Ectodermal cell (in vitro differentiated cells): ENCODE data around the gene AGBL1.

Experiments
- H3K27ac ChIP-seq: 2 replicates; pipeline ENCODE4 v1.7.0; 2013; ENCODE audit warnings: mild to moderate bottlenecking, low read depth, low read length; ENCODE audit not compliant: insufficient read depth, poor library complexity, severe bottlenecking
- H3K27me3 ChIP-seq: 2 replicates; pipeline ENCODE4 v1.7.0; 2013; ENCODE audit warnings: mild to moderate bottlenecking, low read length; ENCODE audit not compliant: insufficient read depth, control insufficient read depth, poor library complexity, severe bottlenecking
- H3K36me3 ChIP-seq: one replicate; pipeline ENCODE4 v1.7.0; 2013; ENCODE audit warnings: low read length; ENCODE audit not compliant: control insufficient read depth, insufficient read depth
- H3K4me1 ChIP-seq: one replicate; pipeline ENCODE4 v1.7.0; 2013; ENCODE audit warnings: low read length; ENCODE audit not compliant: control insufficient read depth, insufficient read depth
- H3K4me3 ChIP-seq: 2 replicates; pipeline ENCODE4 v1.7.0; 2013; ENCODE audit warnings: low read depth, low read length, control low read depth; ENCODE audit not compliant: insufficient read depth
- H3K9me3 ChIP-seq: 2 replicates; pipeline ENCODE4 v1.7.0; 2013; ENCODE audit warnings: mild to moderate bottlenecking, low read length, moderate library complexity; ENCODE audit not compliant: control insufficient read depth
- WGBS, 2 experiments: methylation state at CpG; one replicate each; pipeline ENCODE4 v1.1.7; 2013; ENCODE audit warnings: missing lambda C conversion rate in 2 of 2; 5-methylcytosine and 5-hydroxymethylcytosine counted together

AGBL1 gene

DNA sequence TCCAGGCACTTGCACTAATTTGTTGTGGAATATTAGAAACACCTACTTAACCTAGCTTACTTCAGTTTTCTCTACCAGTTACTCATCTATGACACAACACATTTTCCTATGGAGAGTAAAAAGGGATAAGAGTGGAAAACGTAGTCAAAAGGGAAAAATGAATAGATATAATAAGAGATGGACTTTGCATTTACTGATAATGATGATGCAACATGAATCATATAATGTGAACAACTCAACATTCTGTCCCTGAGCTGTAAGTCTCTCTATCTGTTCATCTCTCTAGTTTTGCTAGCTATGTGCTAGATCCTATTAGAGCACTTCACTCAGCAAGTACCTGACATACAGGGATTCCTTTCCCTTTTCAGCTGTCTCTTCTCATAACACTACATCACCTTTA lies 627.1 kb downstream of the AGBL1 start:
- Histone ChIP-seq H3K9me3 (no peaks in the 10 kb centered on the region), H3K4me3 (no peak overlapping the region), H3K27ac (no peak overlapping the region), H3K27me3 (no peaks in the 10 kb centered on the region), H3K4me1 (no peaks in the 10 kb centered on the region), H3K36me3 (no peaks in the 10 kb centered on the region)
- WGBS, 2 experiments = 75% methylated on average over 1 of the region's 1 CpG; no CpG with 5 or more reads in 1 of the 2 experiments

DNA sequence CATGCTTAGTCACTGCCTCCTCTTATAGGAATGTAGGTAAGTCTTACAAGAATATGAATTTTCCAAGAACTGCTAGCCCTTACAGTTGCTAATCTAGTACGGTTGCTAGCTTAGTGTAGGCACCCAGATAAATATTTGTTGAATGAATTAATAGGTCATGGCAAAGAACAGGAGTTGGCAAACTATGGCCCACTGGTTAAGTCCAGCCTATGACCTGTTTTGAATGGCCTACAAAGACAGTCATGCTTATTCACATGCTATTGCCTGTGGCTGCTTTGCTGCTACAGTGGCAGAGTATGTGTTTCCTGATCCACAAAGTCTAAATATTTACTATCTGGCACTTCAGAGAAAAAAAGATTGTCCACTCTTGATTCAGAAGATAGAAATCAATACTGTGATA lies 631.8 kb downstream of the AGBL1 start:
- Histone ChIP-seq H3K4me3 (no peak overlapping the region), H3K9me3 (no peaks in the 10 kb centered on the region), H3K4me1 (no peaks in the 10 kb centered on the region), H3K36me3 (no peaks in the 10 kb centered on the region), H3K27me3 (no peaks in the 10 kb centered on the region), H3K27ac (no peak overlapping the region)
- WGBS, 2 experiments = 93 to 98% methylated on average over 1 of the region's 1 CpG

GRCh38 chr15:86714241-86714640 lies 634.6 kb downstream of the AGBL1 start:
- Histone ChIP-seq H3K27me3 (no peaks in the 10 kb centered on the region), H3K36me3 (no peaks in the 10 kb centered on the region), H3K27ac (no peak overlapping the region), H3K4me3 (no peak overlapping the region), H3K4me1 (no peaks in the 10 kb centered on the region), H3K9me3 (no peaks in the 10 kb centered on the region)
- 47 to 82% methylated on average over 1 of the region's 1 CpG for WGBS, 2 experiments

DNA sequence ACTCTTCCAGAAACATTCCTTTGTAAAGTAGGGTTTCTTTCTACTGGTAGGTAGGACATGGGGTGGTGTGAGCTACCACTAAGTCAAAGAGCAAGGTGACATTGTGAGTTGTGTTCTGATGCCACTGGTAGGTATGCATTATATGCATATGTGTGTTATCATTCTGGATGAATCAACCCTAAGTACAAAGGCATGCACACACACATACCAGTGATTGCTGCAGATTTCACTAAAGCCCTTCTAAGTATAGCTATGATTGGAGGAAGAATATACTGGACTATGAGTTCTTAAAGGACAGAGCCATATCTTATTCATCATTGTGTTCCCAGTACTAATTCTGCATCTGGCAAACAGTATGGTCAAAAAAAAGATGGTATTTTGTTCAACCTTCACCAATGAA lies 646.0 kb downstream of the AGBL1 start:
- Histone ChIP-seq H3K4me3 (no peak overlapping the region), H3K27ac (no peak overlapping the region), H3K27me3 (no peaks in the 10 kb centered on the region), H3K9me3 (no peaks in the 10 kb centered on the region), H3K36me3 (no peaks in the 10 kb centered on the region), H3K4me1 (no peaks in the 10 kb centered on the region)

DNA sequence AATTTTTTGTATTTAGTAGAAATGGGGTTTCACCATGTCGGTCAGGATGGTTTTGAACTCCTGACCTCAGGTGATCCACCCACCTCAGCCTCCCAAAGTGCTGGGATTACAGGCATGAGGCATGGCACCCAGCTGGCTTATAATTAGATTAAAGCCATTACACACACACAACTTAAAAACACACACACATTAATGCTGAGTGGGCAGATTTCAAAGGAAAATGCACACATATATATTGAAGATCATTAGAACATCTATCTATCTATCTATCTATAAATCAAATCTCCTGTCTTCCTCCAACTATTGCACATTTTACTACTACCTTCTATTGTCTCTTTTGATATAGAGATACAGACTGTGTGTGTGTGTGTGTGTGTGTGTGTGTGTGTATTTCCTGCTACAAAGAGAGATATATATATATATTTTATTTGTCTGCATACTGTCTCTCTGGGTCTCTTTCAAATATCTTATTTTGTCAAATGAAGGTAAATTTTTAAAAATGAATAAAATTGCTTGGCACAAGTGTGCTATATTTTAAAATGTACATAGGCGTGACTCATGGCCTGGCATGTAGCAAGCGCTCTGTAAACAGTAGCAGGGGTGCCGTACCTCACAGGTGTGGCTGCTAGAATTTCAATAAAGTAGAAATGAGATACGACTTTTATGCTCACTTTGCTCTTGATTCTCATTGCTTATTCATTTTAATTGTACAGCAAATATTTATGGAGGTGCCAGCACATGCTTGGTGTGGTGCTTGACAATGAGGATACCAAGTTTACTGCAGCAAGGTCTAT lies 655.8 kb downstream of the AGBL1 start:
- Histone ChIP-seq H3K27me3 (no peaks in the 10 kb centered on the region), H3K27ac (no peak overlapping the region), H3K4me1 (no peaks in the 10 kb centered on the region), H3K36me3 (no peaks in the 10 kb centered on the region), H3K9me3 (no peaks in the 10 kb centered on the region), H3K4me3 (no peak overlapping the region)
- WGBS, 2 experiments = 84 to 91% methylated on average over 5 of the region's 5 CpGs

GRCh38 chr15:86741917-86742316 lies 662.2 kb downstream of the AGBL1 start:
- H3K27me3 ChIP-seq = no peaks in the 10 kb centered on the region
- no peaks in the 10 kb centered on the region for H3K9me3 ChIP-seq
- H3K4me3 ChIP-seq = no peak overlapping the region
- no peaks in the 10 kb centered on the region for H3K4me1 ChIP-seq
- H3K27ac ChIP-seq = no peak overlapping the region
- WGBS, 2 experiments = 88 to 94% methylated on average over 4 of the region's 4 CpGs
- no peaks in the 10 kb centered on the region for H3K36me3 ChIP-seq

DNA sequence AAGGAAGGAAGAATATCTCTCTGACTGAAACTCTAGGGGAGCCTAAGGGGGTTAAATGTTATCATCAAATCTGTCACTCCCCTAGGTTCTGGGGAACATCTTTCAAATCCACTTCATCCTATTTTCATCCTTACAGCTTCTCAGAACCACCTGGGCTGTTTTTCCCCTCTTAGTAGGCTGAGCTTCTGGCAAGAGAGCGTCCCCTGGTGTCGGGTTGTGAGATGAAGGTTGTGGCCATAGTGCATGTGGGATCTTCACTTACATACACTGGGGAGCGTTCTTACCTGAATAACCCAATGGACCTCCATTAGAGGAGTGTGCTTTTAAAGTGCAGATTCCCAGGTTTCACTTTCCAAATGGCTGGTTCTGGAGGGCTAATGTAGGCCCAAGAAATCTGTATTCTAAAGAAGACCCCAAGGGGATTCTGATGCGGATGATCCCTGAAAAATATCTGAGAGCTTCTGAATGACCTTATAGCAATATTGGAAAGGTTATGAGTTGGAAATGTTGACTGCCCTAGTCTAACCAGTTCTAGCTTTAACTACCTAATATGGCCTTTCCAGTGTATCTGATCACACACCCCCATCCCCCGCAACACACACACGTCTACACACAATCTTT lies 663.7 kb downstream of the AGBL1 start:
- no peaks in the 10 kb centered on the region for H3K9me3 ChIP-seq
- WGBS, 2 experiments = 34 to 38% methylated on average over 4 of the region's 6 CpGs
- no peak overlapping the region for H3K27ac ChIP-seq
- H3K27me3 ChIP-seq = no peaks in the 10 kb centered on the region
- no peak overlapping the region for H3K4me3 ChIP-seq
- no peaks in the 10 kb centered on the region for H3K4me1 ChIP-seq
- H3K36me3 ChIP-seq = no peaks in the 10 kb centered on the region

DNA sequence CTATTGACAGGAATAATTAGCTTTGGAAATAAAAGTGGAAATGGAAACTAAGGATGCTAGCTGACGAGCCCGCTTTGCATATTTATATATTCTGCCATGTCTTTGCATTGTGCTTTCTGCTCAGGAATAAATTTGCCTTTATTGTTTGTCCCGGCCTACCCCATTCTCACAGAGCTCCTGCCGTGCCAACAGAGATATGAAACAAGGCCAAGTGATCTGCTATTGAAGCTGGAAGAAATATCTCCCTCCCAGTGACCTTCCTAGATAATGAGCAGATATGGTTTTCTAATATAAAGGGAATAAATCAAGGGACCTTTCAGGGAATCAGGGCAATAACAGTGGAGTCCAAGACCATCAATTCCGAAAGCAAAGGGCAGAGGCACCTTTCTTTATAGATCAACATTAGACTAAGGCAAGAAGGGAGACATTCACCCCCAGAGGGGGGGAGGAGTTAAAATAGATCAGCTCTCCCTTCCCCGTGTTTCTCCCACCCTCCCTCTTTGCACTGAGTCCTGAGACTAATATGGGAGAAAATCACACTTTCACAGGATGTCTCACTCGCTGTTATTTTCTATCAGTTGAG lies 664.6 kb downstream of the AGBL1 start:
- Histone ChIP-seq H3K27me3 (no peaks in the 10 kb centered on the region), H3K4me1 (no peaks in the 10 kb centered on the region), H3K4me3 (no peak overlapping the region), H3K9me3 (no peaks in the 10 kb centered on the region), H3K27ac (no peak overlapping the region), H3K36me3 (no peaks in the 10 kb centered on the region)
- 94 to 98% methylated on average over 4 to 7 of the region's 7 CpGs for WGBS, 2 experiments

- Histone ChIP-seq H3K9me3 (no peaks in the 10 kb centered on the region), H3K36me3 (no peaks in the 10 kb centered on the region), H3K4me1 (no peaks in the 10 kb centered on the region), H3K4me3 (no peak overlapping the region), H3K27me3 (no peaks in the 10 kb centered on the region), H3K27ac (no peak overlapping the region)
- WGBS, 2 experiments = 100% methylated on average over 1 of the region's 1 CpG
These were observed 671.4 kb downstream of the AGBL1 start for GRCh38 chr15:86751116-86751515.

DNA sequence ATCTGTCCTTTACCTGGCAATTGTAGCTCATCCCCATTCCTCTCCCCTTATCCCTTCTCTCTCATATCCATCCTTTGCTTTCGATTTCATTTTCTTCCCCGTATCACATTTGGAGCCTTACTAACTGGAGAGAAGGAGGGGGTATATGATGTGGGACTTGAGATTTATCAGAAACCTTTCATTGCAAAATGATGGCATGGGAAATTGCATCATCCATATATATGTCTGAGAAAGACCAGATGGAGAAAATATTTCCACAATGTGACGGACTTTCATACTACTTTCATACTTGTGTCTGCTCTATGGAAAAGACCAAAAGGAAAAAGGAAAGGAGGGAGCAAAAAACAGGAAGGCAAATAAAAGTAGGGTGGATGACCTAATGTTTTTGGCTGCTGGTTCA lies 675.2 kb downstream of the AGBL1 start:
- Histone ChIP-seq H3K27me3 (no peaks in the 10 kb centered on the region), H3K9me3 (no peaks in the 10 kb centered on the region), H3K36me3 (no peaks in the 10 kb centered on the region), H3K27ac (no peak overlapping the region), H3K4me1 (no peaks in the 10 kb centered on the region), H3K4me3 (no peak overlapping the region)
- 90 to 97% methylated on average over 2 to 3 of the region's 3 CpGs for WGBS, 2 experiments
